HG03060 (cell line): ENCODE results near the gene SLC1A1.

Experiments used
- ATAC-seq: cut with Tn5 transposase; IDR thresholded peaks from one replicate; pipeline ENCODE4 v1.9.1; 2021; ENCODE audit warnings: low read depth, moderate number of reproducible peaks; ENCODE audit not compliant: unreplicated experiment

Gene SLC1A1

DNA sequence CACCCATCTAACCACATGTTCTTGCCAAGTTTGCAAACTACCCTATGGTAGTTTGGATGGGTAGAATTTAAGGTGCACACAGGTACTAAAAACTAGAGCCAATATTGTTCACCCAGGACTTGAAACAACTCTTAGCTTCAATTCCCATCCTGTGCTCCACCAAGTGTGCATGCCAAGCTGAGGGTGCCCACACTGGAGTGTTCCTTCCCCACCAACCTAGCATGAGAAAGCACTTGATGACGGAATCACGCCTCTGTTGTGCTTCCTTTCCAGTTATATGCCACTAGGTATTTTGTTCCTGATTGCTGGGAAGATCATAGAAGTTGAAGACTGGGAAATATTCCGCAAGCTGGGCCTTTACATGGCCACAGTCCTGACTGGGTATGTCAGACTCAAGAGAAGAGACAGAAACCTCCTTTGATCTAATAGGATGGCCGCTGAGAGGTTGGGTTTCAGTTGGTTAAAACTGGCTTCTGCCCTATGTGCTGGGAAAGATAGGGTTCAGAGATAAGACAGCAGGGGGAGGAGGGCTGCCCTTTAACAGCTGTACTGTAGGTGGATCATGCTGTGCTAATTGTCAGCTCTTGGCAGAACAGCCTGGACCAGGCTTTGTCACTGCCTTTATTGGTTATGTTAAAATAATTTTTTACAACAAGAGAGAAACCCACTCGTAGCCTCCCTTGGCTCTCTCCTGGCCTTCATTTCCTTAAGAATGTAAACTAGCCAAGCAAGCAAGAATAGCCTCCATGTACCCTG, 83.5 kb downstream of the SLC1A1 start:
- ATAC-seq: no peak

- no peak for ATAC-seq
Observed at GRCh38 chr9:4574657-4575243, 84.5 kb downstream of the SLC1A1 start.

DNA sequence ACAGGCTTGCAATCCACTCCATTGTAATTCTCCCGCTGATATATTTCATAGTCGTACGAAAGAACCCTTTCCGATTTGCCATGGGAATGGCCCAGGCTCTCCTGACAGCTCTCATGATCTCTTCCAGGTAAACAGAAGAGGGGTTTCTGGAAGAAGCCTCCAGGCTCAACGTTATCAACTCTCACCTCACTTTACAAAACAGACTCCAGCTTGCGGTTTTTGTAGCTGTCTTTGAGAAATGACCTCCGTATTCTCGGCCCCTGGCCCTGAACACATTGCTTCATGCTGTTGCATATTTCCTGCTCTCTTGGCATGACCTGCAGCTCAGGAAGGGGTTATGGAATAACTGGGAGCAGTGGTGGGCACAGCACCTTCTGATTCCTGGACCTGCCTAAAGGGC, 85.7 kb downstream of the SLC1A1 start:
- ATAC-seq: no peak

- no peak for ATAC-seq
Observed at GRCh38 chr9:4576448-4576847, 86.2 kb downstream of the SLC1A1 start.

- ATAC-seq: no peak
Observed at GRCh38 chr9:4579001-4579400, 88.7 kb downstream of the SLC1A1 start.

GRCh38 chr9:4581035-4581760, 90.9 kb downstream of the SLC1A1 start:
- ATAC-seq: no peak

DNA sequence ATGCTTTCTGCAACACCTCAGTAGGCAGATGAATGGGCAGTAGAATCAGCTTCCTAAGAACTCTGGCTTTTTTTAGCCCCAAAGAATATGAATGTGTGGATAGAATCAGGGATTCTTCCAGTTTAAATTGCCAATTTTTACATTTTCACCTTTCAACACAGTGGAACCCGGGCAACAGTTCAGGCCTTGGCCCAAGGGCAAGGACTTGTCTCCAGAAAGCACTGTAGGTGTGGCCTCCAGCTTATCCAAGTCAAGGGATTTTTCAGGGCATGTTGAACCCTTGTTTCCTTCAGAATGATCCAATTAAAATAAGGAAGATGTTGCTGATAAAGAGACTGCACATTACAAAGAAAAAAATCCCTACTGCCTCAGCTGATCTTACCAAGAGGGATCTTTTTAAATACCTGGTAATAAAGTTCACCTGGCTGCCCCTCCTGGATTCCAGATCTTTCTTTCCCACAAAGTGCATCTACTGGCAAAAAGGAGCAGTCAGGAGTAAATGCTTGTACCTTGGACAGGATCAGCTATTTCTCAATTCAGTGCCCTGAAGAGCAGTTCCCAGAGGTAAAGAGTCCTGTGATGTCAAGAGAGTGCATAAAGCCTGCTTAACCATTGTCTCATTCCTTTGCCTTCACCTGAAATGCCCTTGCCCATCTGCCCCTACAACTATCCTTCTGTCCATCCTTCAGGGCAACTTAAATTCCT, 91.7 kb downstream of the SLC1A1 start:
- ATAC-seq: no peak

- no peak for ATAC-seq
Observed at GRCh38 chr9:4583001-4583400, 92.7 kb downstream of the SLC1A1 start.

DNA sequence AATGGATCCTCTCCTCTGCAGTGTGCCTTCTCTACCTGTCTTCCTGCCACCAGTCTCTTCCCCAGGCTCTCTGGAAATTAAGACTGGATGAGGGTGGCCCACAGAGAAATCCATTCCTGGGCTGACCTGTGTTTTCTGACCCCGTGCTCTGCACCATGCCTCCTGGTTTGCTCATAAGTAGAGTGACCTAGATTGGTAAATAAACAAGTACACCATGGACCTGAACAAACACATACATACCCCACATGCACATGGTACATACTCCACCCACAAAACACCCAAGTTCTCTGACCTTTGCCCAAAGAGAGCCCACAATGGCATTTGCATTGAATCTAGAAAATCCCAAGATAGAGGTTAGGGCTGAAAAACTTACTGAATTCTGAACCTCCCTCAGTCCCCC, 94.4 kb downstream of the SLC1A1 start:
- ATAC-seq: no peak

DNA sequence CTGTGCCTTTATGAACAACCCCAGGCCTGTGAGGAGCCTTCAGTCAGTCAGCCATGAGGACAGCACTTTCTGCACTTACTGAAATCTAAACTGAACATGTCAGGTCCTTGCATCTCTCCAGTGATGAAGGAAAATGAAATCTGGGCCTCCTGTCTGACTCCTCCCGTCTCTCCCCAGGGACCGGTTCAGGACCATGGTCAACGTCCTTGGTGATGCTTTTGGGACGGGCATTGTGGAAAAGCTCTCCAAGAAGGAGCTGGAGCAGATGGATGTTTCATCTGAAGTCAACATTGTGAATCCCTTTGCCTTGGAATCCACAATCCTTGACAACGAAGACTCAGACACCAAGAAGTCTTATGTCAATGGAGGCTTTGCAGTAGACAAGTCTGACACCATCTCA, 94.9 kb downstream of the SLC1A1 start:
- no peak for ATAC-seq

DNA sequence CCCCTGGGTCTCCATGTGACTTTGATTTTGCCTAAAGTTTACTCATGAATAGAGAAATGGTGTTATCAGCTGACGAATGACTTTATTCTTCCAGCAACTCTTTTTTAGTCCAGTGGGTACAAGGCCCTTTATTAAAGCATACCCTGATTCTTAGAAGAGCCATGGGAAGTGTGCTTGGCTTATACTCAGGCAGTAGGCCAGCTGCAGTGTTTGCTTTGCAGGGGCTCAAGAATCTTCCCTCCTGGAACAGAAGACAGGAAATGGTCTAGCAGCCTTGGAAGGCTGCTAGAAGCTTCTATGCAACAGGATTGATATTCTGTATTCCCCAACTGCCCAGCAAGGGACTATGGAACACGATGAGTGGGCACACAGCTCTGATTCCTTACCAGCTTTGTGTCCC, 98.5 kb downstream of the SLC1A1 start:
- no peak for ATAC-seq

GRCh38 chr9:4590430-4591122, 100.3 kb downstream of the SLC1A1 start:
- ATAC-seq: no peak

DNA sequence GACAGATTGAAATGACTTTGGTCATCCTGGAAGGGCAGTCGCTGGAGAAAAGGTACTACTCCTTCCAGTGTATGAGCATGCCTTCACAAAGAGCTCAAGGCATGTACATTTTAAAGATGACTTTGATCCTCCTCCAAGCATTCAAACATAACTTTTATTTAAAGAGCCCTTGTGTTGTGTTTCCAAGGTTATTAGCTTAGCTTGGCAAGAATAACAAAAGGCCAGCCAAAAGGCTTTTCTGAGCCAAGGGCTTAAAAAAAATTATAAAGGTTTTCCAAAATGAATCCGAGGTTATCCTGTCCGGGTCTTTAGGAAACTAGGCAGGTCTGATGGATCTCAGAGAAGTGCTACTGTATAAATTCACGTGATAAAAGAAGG, 100.8 kb downstream of the SLC1A1 start:
- ATAC-seq: no peak

DNA sequence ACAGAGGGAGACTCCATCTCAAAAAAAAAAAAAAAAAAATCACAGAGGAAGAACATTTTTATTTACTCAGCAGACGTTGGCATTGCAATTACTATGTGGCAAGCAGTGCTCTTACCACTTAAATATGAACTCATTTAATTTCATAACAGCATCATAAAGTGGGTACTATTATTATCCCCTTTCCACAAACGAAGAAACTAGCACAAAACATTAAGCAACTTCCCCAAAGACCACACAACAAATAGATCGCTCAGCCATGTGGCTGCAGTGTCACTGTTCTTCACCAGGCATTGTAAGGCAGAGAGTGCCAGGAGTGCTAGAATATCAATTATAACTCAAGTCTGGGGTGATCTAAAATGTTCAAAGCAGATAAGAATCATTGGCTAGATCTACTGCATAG, 102.0 kb downstream of the SLC1A1 start:
- no peak for ATAC-seq

- no peak for ATAC-seq
Observed at GRCh38 chr9:4592886-4593285, 102.6 kb downstream of the SLC1A1 start.

- ATAC-seq: no peak
Observed at GRCh38 chr9:4594545-4594944, 104.3 kb downstream of the SLC1A1 start.

GRCh38 chr9:4594994-4595393, 104.7 kb downstream of the SLC1A1 start:
- no peak for ATAC-seq

- no peak for ATAC-seq
Observed at GRCh38 chr9:4596165-4596922, 106.1 kb downstream of the SLC1A1 start.

GRCh38 chr9:4600368-4600767, 110.1 kb downstream of the SLC1A1 start:
- ATAC-seq: no peak

GRCh38 chr9:4603830-4604229, 113.6 kb downstream of the SLC1A1 start:
- no peak for ATAC-seq
